ENCODE measurements around the gene KCNJ15. TPM values are rescaled to one million over a fixed set of nuclear protein-coding genes. Genes with fewer than 3 reads are reported as not detected.

The KCNJ15 gene
- total RNA-seq, 4 donors from 2014 or later: 5.8 TPM; not detected in 3

GRCh38 chr21:38258521-38259485 lies 2.0 kb downstream of the KCNJ15 start:
- H3K4me3 ChIP-seq: no peak overlapping the region
- no peak overlapping the region for H3K27ac ChIP-seq
- no peaks in the 10 kb centered on the region for H3K4me1 ChIP-seq
- DNase-seq: no peak
- H3K27me3 ChIP-seq: no peaks in the 10 kb centered on the region
- TF ChIP-seq POLR2A (IDR thresholded peaks at IDR 0.05) (no peak), CTCF (IDR thresholded peaks at IDR 0.05) (no peak)
- H3K9me3 ChIP-seq: no peaks in the 10 kb centered on the region
- H3K36me3 ChIP-seq: no peaks in the 10 kb centered on the region

- Histone ChIP-seq H3K9me3 (no peaks in the 10 kb centered on the region), H3K27ac (no peak overlapping the region), H3K4me3 (no peak overlapping the region), H3K4me1 (no peaks in the 10 kb centered on the region), H3K36me3 (no peaks in the 10 kb centered on the region), H3K27me3 (no peaks in the 10 kb centered on the region)
- TF ChIP-seq POLR2A (IDR thresholded peaks at IDR 0.05): no peak
- no peak for TF ChIP-seq CTCF (IDR thresholded peaks at IDR 0.05)
- DNase-seq: no peak
Measured at GRCh38 chr21:38259665-38260064, 2.9 kb downstream of the KCNJ15 start.

- H3K27ac ChIP-seq: no peak overlapping the region
- H3K36me3 ChIP-seq: no peaks in the 10 kb centered on the region
- H3K4me1 ChIP-seq: no peaks in the 10 kb centered on the region
- no peak for TF ChIP-seq POLR2A (IDR thresholded peaks at IDR 0.05)
- TF ChIP-seq CTCF (IDR thresholded peaks at IDR 0.05): no peak
- no peaks in the 10 kb centered on the region for H3K27me3 ChIP-seq
- no peak for DNase-seq
- H3K9me3 ChIP-seq: no peaks in the 10 kb centered on the region
- no peak overlapping the region for H3K4me3 ChIP-seq
Measured at GRCh38 chr21:38260426-38260825, 3.6 kb downstream of the KCNJ15 start.

GRCh38 chr21:38261851-38262250 lies 5.1 kb downstream of the KCNJ15 start:
- Histone ChIP-seq H3K27ac (no peak overlapping the region), H3K27me3 (no peaks in the 10 kb centered on the region), H3K36me3 (no peaks in the 10 kb centered on the region), H3K4me1 (no peaks in the 10 kb centered on the region), H3K9me3 (no peaks in the 10 kb centered on the region), H3K4me3 (no peak overlapping the region)
- no peak for TF ChIP-seq CTCF (IDR thresholded peaks at IDR 0.05)
- no peak for TF ChIP-seq POLR2A (IDR thresholded peaks at IDR 0.05)
- no peak for DNase-seq

- no peak overlapping the region for H3K27ac ChIP-seq
- no peaks in the 10 kb centered on the region for H3K9me3 ChIP-seq
- H3K36me3 ChIP-seq: no peaks in the 10 kb centered on the region
- DNase-seq: no peak
- no peak for TF ChIP-seq CTCF (IDR thresholded peaks at IDR 0.05)
- TF ChIP-seq POLR2A (IDR thresholded peaks at IDR 0.05): no peak
- H3K27me3 ChIP-seq: no peaks in the 10 kb centered on the region
- H3K4me3 ChIP-seq: no peak overlapping the region
- H3K4me1 ChIP-seq: no peaks in the 10 kb centered on the region
Measured at GRCh38 chr21:38263493-38263892, 6.7 kb downstream of the KCNJ15 start.

Data from Peyer's patch (tissue), 4 donors.